GM12891 (cell line): ENCODE data around the gene KRT6C.

Source experiments
- POLR2A ChIP-seq: IDR thresholded peaks from 2 replicates; pipeline ENCODE4 v1.6.1; 2011; ENCODE audit warnings: low read depth, low read length, control low read depth
- POLR2AphosphoS5 ChIP-seq: IDR thresholded peaks from 2 replicates; pipeline ENCODE4 v1.6.1; 2011; ENCODE audit warnings: low read depth, low read length, control low read depth
- POU2F2 ChIP-seq: IDR thresholded peaks from 2 replicates; pipeline ENCODE4 v1.6.1; 2011; ENCODE audit warnings: low read depth, mild to moderate bottlenecking, control low read depth, low read length, moderate library complexity
- SPI1 ChIP-seq: IDR thresholded peaks from 2 replicates; pipeline ENCODE4 v1.6.1; 2011; ENCODE audit warnings: low read depth, low read length, control low read depth
- TAF1 ChIP-seq: IDR thresholded peaks from 2 replicates; pipeline ENCODE4 v1.6.1; 2011; ENCODE audit warnings: low read depth, low read length, control low read depth

GRCh38 chr12:52436828-52437474 lies 36.7 kb downstream of the KRT6C start:
- TF ChIP-seq POLR2A: no peak
- no peak for TF ChIP-seq TAF1
- no peak for TF ChIP-seq POLR2AphosphoS5
- no peak for TF ChIP-seq POU2F2
- no peak for TF ChIP-seq SPI1
